HL-60 (cell line): ENCODE results near the gene OR10J1.

Experiments used
- DNase-seq, 2 experiments: peaks; one replicate each; pipeline ENCODE4 v3.0.0-alpha.2; 2010 to 2020; ENCODE audit warnings: low read depth in 1 of 2, low spot score in 1 of 2
- H3K27ac ChIP-seq: fragments of 250-450 bp; sonication (Bioruptor Pico); replicated peaks from 2 replicates; pipeline ENCODE4 v1.5.1; 2020; ENCODE audit warnings: mild to moderate bottlenecking, moderate library complexity
- H3K27me3 ChIP-seq: fragments of 250-450 bp; sonication (Bioruptor Pico); 2 replicates; pipeline ENCODE4 v1.5.1; 2021; ENCODE audit warnings: mild to moderate bottlenecking, moderate library complexity; ENCODE audit not compliant: insufficient read depth, poor library complexity, severe bottlenecking
- H3K4me3 ChIP-seq: replicated peaks from 2 replicates; pipeline ENCODE4 v1.5.1; 2011; ENCODE audit warnings: mild to moderate bottlenecking, control low read depth, low read length; ENCODE audit not compliant: insufficient read depth
- GABPA ChIP-seq: IDR thresholded peaks from 2 replicates; pipeline ENCODE4 v1.6.1; 2012; ENCODE audit warnings: low read depth
- POLR2AphosphoS5 ChIP-seq: IDR thresholded peaks from 2 replicates; pipeline ENCODE4 v1.6.1; 2012; ENCODE audit warnings: low read depth
- REST ChIP-seq: IDR thresholded peaks from 2 replicates; pipeline ENCODE4 v1.6.1; 2012; ENCODE audit warnings: low read depth; ENCODE audit not compliant: insufficient replicate concordance
- SPI1 ChIP-seq: IDR thresholded peaks from 2 replicates; pipeline ENCODE4 v1.6.1; 2012; ENCODE audit warnings: low read depth, mild to moderate bottlenecking, borderline replicate concordance
- TF ChIP-seq, protein P1 (sequence below): IDR thresholded peaks from one replicate; pipeline ENCODE4 v1.5.1; 2011; ENCODE audit warnings: low read length, control low read depth, inconsistent platforms; ENCODE audit not compliant: insufficient read depth

OR10J1 gene

DNA sequence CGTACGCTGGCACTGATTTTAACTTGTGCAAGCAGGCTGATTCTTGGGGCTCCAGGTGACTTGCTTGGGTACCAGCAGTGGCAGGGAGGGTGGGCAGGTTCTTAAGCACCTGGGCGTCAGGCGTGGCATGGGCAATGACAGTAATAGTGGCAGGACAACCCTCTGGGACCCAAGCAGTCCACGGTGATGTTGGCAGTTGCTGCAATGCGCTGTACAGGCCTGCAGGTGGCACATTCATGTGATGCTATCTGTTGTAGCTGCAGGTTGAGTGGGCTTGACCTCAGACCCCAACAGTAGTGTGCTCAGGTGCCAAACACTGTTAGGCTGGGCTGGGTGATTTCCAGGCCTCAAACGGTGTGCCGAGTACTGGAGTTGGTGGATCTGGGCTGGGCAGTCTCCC is 17.7 kb upstream of the OR10J1 start:
- Histone ChIP-seq H3K4me3 (no peak overlapping the region), H3K27me3 (no peaks in the 10 kb centered on the region), H3K27ac (no peak overlapping the region)
- TF ChIP-seq SPI1 (no peak), REST (no peak), GABPA (no peak), POLR2AphosphoS5 (no peak)
- TF ChIP-seq, protein P1, sequence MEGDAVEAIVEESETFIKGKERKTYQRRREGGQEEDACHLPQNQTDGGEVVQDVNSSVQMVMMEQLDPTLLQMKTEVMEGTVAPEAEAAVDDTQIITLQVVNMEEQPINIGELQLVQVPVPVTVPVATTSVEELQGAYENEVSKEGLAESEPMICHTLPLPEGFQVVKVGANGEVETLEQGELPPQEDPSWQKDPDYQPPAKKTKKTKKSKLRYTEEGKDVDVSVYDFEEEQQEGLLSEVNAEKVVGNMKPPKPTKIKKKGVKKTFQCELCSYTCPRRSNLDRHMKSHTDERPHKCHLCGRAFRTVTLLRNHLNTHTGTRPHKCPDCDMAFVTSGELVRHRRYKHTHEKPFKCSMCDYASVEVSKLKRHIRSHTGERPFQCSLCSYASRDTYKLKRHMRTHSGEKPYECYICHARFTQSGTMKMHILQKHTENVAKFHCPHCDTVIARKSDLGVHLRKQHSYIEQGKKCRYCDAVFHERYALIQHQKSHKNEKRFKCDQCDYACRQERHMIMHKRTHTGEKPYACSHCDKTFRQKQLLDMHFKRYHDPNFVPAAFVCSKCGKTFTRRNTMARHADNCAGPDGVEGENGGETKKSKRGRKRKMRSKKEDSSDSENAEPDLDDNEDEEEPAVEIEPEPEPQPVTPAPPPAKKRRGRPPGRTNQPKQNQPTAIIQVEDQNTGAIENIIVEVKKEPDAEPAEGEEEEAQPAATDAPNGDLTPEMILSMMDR: peak; percentile 7
- DNase-seq: no peak

GRCh38 chr1:159428536-159428935 is 11.0 kb upstream of the OR10J1 start:
- Histone ChIP-seq H3K4me3 (no peak overlapping the region), H3K27me3 (no peaks in the 10 kb centered on the region), H3K27ac (no peak overlapping the region)
- no peak for DNase-seq
- TF ChIP-seq POLR2AphosphoS5: no peak
- TF ChIP-seq, protein P1: no peak
- no peak for TF ChIP-seq GABPA
- no peak for TF ChIP-seq REST

GRCh38 chr1:159429074-159429861 is 10.3 kb upstream of the OR10J1 start:
- Histone ChIP-seq H3K27me3 (no peaks in the 10 kb centered on the region), H3K27ac (no peak overlapping the region), H3K4me3 (no peak overlapping the region)
- DNase-seq: no peak
- TF ChIP-seq, protein P1: no peak
- TF ChIP-seq GABPA (no peak), REST (no peak), POLR2AphosphoS5 (no peak), SPI1 (no peak)
